Cerebellar cortex (tissue), 1 donor: ENCODE measurements around the gene GNAO1.
"Not testable (repeated sequence)": the region's sequence is repeated elsewhere in the genome, so short reads cannot be mapped to it uniquely, and the experiment has no call there.

Source experiments
- DNase-seq: peaks from one replicate; pipeline ENCODE4 v3.0.0-alpha.2; 2015; ENCODE audit warnings: low spot score

The GNAO1 gene

GRCh38 chr16:56365552-56365951 lies 174.3 kb downstream of the GNAO1 start:
- DNase-seq = no peak

GRCh38 chr16:56366945-56367344 lies 175.7 kb downstream of the GNAO1 start:
- DNase-seq = no peak

- DNase-seq = no peak
These were observed 176.5 kb downstream of the GNAO1 start for GRCh38 chr16:56367764-56368163.

- no peak for DNase-seq
These were observed 177.3 kb downstream of the GNAO1 start for GRCh38 chr16:56368545-56368944.

GRCh38 chr16:56369202-56369601 lies 177.9 kb downstream of the GNAO1 start:
- DNase-seq = peak; percentile 57

GRCh38 chr16:56370185-56370874 lies 179.0 kb downstream of the GNAO1 start:
- no peak for DNase-seq

DNA sequence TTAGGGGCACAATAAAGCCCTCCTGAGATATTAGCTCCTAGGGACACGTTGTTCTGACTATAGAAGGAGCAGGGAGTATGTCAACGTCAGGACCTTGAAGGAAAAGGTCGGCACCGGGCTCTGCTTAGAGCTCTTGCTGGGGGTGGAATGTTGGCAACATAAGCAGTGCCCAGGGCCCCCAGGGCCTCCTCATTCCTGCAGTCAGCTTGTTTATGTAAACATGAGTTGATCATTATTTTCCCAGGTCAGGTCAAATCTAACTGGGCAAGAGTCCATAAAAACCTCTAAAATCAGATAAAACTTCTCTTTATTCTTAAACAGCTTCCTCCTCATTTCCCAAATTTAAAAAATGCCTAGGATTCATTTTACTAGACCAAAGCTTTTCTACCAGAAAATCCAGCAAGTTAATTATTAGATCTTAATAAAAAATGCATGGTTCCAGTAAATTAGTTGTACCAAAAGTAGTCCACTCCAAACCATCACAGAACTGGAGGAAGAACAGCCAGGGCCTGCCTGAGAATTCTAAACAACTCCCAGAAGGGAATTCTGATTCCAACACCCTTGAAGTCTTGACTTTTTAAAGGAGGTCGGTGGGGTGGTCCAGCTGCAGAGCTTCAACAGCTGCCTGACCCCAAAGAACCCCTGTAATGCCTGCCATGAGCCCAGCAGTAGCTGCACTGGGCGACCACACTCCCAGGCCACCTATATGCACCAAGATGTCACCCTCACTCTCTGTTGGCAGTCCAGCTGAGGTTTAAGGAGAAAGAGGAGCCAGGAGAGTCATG lies 179.8 kb downstream of the GNAO1 start:
- no peak for DNase-seq

DNA sequence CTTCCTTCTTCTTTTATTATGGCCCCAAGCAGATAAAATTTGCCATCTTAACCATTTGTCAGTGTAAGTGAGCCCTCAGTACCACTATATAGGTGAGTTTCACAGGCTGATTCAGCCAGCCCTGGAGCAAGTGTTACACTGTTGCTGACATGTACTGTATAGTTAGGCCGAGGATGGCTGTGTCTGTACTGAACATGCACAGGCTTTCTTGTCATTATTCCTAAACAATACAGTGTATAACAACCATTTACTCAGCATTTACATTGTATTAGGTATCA lies 180.3 kb downstream of the GNAO1 start:
- no peak for DNase-seq

GRCh38 chr16:56372013-56372634 lies 180.8 kb downstream of the GNAO1 start:
- no peak for DNase-seq

DNA sequence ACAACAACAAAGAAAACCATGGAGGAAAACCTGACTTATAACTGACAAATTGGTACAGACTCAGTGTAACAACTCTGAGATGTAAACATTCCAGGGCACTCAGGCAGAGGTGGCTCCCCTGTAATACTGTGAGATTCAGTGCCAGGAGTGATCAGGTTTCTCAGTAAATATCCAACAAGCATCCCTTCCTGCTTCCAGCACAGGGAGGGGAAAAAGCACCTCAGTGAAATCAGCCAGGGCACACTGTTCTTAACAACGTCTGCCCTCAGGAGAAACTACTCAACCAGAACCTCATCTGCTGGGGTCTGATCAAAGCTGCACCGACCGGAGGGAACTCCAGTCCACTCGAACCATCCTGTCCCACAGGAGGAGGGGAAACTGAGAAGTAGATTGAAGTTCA lies 181.7 kb downstream of the GNAO1 start:
- DNase-seq = no peak

DNA sequence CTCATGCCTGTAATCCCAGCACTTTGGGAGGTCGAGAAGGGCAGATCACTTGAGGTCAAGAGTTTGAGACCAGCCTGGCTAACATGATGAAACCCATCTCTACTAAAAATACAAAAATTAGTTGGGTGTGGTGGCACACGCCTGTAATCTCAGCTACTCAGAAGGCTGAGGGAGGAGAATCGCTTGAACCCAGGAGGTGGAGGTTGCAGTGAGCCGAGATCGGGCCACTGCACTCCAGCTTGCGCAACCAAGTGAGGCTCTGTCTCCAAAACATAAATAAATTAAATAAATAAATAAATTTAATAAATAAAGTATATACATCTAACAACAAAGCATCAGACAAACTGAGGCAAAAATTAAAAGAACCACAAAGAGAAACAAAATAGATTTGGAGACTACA lies 184.5 kb downstream of the GNAO1 start:
- DNase-seq = not testable (repeated sequence)

DNA sequence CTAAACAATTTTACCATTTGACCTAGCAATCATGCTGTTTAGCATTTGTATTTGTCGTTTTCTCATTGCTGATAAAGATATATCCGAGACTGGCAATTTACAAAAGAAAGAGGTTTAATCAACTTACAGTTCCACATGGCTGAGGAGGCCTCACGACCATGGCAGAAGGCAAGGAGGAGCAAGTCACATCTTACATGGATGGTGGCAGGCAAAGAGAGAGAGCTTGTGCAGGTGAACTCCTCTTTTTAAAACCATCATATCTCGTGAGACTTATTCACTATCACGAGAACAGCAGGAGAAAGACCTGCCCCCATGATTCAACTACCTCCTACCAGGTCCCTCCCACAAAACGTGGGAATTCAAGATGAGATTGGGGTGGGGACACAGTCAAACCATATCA lies 187.8 kb downstream of the GNAO1 start:
- not testable (repeated sequence) for DNase-seq

- not testable (repeated sequence) for DNase-seq
These were observed 189.6 kb downstream of the GNAO1 start for GRCh38 chr16:56380778-56381485.

GRCh38 chr16:56382459-56382858 lies 191.2 kb downstream of the GNAO1 start:
- DNase-seq = no peak

DNA sequence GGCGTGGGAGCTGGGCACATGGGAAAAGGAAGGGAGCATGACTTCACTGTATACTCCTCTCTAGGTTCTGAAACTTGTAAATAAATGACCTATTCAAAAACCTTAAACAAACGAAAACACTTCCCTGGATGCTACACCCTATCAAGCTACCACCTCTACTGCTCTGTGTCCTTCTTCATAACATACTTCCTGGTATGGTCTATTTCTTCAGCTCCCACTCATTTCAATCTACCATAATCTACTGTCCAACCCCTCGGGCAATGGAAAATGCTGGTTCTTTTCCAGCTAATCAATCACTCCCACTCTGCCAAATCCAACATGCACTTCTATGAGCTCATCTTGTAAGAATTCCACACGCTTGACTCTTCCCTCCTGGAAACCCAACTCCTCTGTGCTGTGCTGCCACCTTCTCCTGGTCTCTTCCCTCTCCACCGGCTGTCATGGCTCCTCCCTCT lies 191.6 kb downstream of the GNAO1 start:
- no peak for DNase-seq

DNA sequence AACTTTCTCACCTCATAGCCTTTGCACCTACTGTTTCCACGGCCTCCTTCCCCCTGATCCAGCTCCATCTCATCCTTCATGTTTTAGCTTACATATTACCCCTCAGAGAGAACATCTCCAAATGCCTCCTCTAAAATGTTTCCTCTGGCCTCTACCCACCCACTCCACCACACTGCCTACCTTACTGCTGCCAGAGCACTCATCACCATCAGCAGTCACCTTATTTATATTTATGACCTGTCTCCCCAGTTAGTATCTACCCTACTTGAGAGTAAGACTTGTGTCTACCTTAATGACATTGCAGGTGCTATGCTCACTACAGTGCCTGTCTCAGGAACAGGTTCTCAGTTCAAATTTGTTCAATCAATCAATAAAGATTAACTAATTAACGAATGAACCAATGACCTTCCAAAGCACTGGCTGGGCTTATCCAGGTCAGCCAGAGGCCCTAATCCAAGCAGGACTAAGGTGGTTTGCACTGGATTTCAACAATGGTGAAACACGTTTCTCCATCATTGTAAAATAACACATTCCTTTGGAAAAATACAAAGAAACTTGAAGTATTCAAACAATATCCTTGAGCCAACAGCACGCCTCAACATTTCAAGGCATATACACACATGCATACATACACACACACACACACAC lies 192.9 kb downstream of the GNAO1 start:
- DNase-seq = no peak

GRCh38 chr16:56387396-56387795 lies 196.1 kb downstream of the GNAO1 start:
- no peak for DNase-seq

DNA sequence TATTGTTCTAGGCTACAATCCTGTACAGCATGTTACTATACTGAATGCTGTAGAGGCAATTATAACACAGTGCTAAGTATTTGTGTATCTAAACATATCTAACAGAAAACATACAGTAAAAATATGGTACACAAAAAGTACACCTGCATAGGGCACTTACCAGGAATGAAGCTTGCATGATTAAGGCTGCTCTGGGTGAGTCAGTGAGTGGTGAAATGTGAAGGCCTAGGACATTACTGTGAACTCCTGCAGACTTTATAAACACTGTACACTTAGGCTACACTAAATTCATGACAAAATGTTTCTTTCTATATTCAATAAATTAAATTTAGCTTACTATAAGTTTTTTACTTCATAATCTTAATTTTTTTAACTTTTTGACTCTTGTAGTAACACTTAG lies 196.9 kb downstream of the GNAO1 start:
- DNase-seq = no peak

DNA sequence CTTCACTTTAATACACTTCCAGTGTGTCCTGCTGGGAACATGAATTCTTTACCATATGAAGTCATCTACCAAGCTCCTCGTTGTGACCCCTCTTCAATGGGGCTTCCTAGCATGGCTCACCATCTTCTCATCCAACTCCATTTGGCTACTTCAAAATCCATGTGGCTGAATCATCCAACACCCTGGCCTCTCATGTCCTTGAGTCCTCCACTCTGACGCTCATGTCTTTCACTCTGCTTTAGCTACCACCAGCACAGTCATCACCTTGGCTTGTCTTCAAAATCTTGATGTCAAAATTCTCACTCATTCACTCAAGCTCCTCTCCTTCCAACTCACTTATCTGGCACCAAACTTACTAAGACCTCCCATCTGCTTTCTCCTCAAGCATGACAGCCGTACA lies 198.3 kb downstream of the GNAO1 start:
- DNase-seq = no peak

- DNase-seq = not testable (repeated sequence)
These were observed 205.4 kb downstream of the GNAO1 start for GRCh38 chr16:56396724-56397123.

DNA sequence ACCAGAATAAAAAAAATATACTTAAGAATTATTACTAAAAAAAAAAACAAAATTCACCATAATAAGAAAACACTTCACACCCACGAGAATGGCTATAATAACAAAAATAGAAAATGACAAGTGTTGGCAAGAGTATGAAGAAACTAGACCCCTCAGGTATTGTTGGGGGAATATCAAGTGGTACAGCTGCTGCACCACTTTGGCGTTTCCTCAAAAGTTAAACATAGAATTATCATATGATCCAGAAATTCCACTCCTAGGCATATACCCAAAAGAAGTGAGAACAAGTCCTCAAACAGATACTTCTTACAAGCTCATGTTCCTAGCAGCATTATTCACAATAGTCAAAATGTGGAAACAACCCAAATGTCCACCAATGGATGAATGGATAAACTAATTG lies 207.8 kb downstream of the GNAO1 start:
- no peak for DNase-seq

GRCh38 chr16:56399486-56399885 lies 208.2 kb downstream of the GNAO1 start:
- DNase-seq = no peak
